Retinal pigment epithelial cell (primary cell): ENCODE measurements around the gene EGFL7.

ENCODE experiments used
- DNase-seq: peaks from one replicate; pipeline ENCODE4 v3.0.0-alpha.2; 2010; ENCODE audit warnings: low read depth
- H3K4me3 ChIP-seq: 2 replicates; pipeline ENCODE4 v1.5.1; 2011; ENCODE audit warnings: mild to moderate bottlenecking, low read length, control low read depth, moderate library complexity
- CTCF ChIP-seq: conservative IDR thresholded peaks from 2 replicates; pipeline ENCODE4 v1.5.1; 2011; ENCODE audit warnings: low read depth, low read length, control low read depth, inconsistent platforms

EGFL7 gene

DNA sequence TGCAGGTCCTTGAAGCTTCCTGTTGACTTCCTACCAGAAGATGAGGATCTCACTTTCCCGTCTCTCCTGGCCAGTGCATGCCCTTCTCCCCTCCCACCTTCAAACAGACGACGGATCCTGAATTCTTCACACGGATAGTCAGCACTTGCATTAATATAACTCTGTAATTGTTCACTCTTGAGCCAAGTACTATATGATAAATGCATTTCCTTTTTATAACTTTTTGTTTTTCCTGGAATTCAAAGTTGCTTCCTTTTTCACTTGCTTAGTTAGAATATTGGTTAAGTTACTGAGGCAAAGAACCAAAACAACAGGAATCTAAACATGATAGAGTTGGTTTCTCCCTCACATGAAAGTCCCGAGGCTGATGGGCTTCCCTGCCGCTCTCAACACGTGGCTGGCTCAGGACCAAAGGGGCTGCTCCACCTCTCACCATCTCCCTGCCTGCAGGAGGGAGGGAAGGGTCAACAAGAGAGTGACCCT lies 20.2 kb upstream of the EGFL7 start:
- H3K4me3 ChIP-seq, result no peak overlapping the region
- no peak for DNase-seq
- no peak for TF ChIP-seq CTCF

DNA sequence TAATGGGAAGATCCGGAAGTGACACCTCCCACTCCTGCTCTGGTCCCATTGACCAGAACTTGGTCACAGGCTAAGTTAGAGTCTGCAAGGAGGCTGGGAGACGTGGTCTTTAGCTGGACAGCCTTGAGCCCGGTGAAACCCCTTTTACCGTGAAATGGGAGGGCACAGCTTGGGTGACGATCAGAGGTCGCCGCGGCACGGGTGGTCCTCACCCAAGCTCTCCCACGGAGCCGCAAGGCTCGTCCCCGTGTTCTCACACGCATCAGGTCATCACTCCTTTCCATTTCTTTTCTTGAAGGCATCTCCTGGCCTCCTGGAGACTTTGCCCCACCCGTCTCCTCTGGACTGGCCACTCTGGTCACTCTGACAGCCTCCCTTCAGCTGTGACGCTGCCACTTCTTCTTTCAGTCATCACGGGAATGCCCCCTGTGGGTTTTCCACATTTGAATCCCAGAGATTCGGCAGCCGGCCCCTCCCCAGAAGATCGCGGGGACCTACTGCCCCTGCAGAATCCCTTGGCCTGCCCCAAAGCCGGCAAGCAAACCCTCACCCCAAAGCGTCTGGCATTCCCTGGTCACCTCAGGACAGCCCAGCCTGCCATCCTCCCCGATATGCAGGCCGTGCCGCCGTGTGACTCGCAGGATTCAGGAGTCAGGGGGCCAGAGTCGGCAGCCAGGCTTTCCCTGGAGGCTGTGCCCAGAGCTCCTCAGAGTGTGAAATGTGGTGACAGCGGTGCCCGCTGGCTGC lies 18.9 kb upstream of the EGFL7 start:
- H3K4me3 ChIP-seq, result no peak overlapping the region
- DNase-seq, result no peak
- TF ChIP-seq CTCF, result no peak

- no peak for TF ChIP-seq CTCF
- H3K4me3 ChIP-seq, result no peak overlapping the region
- DNase-seq, result no peak
Observed at GRCh38 chr9:136644343-136644592, 18.4 kb upstream of the EGFL7 start.

DNA sequence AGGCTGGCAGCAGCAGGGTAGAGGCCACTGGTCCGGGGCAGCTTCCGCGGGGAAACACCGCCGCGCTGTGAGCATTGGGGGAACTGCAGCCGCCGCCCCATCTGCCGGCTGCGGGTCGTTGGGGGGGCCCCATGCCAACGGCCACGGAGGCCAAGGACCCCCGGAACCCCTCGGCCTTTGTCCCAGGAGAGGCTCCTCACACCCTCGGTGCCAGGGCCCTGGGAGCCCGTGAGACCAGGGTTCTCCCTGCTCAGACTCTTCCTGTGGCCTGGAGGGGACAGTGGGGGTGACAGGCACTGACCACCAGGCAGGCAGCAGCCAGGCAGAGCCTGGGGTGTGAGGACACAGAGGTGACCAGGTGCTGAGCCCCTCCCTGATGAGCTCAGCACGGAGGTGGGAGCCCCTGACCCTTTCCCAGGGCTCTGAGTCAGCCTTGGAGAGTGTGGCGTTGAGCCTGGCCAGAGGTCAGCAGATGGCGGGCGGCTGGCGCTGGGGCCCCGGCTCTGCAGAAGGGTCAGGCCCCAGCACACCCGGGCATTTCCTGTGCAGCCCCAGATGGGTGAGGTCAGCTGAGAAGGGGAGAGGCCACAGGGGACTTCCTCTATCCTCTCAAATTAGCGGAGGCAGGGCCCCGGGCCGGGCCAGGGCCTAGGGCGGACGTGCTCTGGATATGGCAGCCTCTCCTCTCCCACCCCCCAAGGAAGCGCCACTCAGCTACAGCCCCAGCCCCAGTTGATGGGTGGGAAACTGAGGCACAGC lies 17.9 kb upstream of the EGFL7 start:
- no peak overlapping the region for H3K4me3 ChIP-seq
- DNase-seq, result no peak
- peak; percentile 90 for TF ChIP-seq CTCF

- TF ChIP-seq CTCF, result no peak
- DNase-seq, result no peak
- no peak overlapping the region for H3K4me3 ChIP-seq
Observed at GRCh38 chr9:136645352-136645902, 17.3 kb upstream of the EGFL7 start.

- no peak overlapping the region for H3K4me3 ChIP-seq
- no peak for TF ChIP-seq CTCF
Observed at GRCh38 chr9:136645903-136646754, 16.6 kb upstream of the EGFL7 start.

More at GRCh38 chr9:136645903-136646754, 16.6 kb upstream of the EGFL7 start:
- no peak for DNase-seq
